Stomach smooth muscle (tissue), 2 donors: ENCODE measurements around the gene STK11IP.

ENCODE experiments used
- H3K27ac ChIP-seq: one replicate; pipeline ENCODE4 v1.7.0; 2013; ENCODE audit warnings: mild to moderate bottlenecking, low read length, inconsistent platforms
- H3K27me3 ChIP-seq, 2 donors: one replicate each; pipeline ENCODE4 v1.7.0; 2013; ENCODE audit warnings: low read length in 2 of 2; ENCODE audit not compliant: insufficient read depth in 2 of 2, control insufficient read depth in 1 of 2
- H3K36me3 ChIP-seq, 2 donors: one replicate each; pipeline ENCODE4 v1.7.0; 2013; ENCODE audit warnings: low read length in 2 of 2; ENCODE audit not compliant: control insufficient read depth in 2 of 2, insufficient read depth in 2 of 2
- H3K4me1 ChIP-seq: one replicate; pipeline ENCODE4 v1.7.0; 2013; ENCODE audit warnings: low read length; ENCODE audit not compliant: control insufficient read depth, insufficient read depth
- H3K4me3 ChIP-seq, 2 donors: one replicate each; pipeline ENCODE4 v1.7.0; 2013; ENCODE audit warnings: low read length in 2 of 2
- H3K9ac ChIP-seq, 2 donors: one replicate each; pipeline ENCODE4 v1.7.0; 2013; ENCODE audit warnings: low read length in 2 of 2, mild to moderate bottlenecking in 1 of 2
- H3K9me3 ChIP-seq, 2 donors: one replicate each; pipeline ENCODE4 v1.7.0; 2013; ENCODE audit warnings: low read length in 2 of 2; ENCODE audit not compliant: control insufficient read depth in 2 of 2
- donor health status: healthy.
- donor health status: Pancreatic carcinoma.

STK11IP gene

DNA sequence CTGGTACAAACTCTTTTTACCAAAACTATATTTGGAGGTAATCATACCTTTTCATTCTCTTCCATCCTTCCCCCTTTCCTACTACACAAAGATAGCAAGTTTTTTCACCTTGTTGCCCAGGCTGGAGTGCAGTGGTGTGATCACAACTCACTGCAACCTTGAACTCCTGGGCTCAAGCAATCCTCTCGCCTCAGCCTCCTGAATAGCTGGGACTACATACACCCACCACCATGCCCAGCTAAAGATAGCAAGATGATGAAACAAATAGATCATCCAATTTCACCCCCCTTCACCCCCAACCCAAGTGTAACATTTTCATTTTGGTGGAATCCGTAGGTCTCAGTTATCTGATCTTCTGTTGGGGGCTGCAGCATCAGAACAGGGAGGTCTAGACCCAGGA lies 4.5 kb upstream of the STK11IP start:
- peaks cover 2% of the 10 kb centered on the region for H3K4me1 ChIP-seq
- H3K4me3 ChIP-seq, result no peak overlapping the region
- no peaks in the 10 kb centered on the region for H3K9me3 ChIP-seq
- no peak overlapping the region for H3K27ac ChIP-seq
- no peaks in the 10 kb centered on the region for H3K27me3 ChIP-seq
- no peak overlapping the region for H3K9ac ChIP-seq
- H3K36me3 ChIP-seq, result no peaks in the 10 kb centered on the region

DNA sequence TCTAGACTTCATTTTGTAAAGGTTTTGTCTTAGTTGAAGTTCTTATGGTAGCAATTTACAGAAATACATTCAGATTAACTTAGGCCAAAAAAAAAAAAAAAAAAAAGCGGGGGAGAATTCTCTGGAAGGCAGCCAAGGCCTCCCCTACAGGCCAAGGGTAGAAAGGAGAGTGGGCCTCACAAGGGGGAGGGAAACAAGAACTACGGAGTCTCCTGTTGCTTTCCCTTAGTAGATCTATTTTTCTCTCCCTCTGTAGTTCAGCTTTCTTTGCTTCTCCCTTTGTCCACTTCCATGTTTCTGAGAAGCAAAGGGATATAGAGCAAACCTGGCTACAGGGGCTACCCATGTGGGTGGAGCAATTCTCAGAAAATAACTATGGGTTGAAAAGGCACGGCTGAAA lies 2.4 kb upstream of the STK11IP start:
- Histone ChIP-seq H3K9ac (no peak overlapping the region), H3K4me1 (peaks cover 9% of the 10 kb centered on the region), H3K9me3 (no peaks in the 10 kb centered on the region), H3K36me3 (no peaks in the 10 kb centered on the region), H3K4me3 (no peak overlapping the region), H3K27ac (no peak overlapping the region), H3K27me3 (no peaks in the 10 kb centered on the region)

DNA sequence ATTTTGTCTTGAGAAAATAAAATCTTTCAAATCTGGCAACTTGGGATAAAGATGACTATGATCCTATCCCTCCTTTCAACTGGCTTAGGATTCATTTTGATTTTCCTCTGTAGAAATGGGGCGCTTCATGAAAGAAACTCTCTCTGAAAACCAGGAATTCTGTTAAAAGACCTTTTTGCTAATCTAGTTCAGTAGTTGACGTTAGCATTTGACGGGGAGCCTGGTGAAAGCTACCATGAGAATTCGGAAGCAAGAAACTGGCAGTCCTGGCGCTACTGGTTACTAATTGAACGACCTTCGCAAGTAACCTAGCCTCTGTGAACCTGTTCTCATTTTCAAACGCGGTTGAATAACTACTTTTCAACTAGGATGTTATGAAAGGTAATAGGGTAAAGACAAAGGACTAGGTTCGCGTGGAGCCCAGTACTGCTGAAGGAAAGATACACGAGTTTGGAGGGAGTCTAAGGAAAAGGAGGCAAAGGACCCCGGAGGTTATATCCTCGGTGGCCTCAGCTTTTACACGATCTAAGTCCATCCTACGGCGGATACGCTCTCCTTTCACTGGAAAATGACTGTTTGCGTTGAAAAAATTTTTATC lies 604 bp upstream of the STK11IP start:
- no peaks in the 10 kb centered on the region for H3K27me3 ChIP-seq
- H3K9me3 ChIP-seq, result no peaks in the 10 kb centered on the region
- H3K4me1 ChIP-seq, result peaks cover 9% of the 10 kb centered on the region
- peak overlapping the region; percentile 85 to 93 for H3K9ac ChIP-seq
- H3K27ac ChIP-seq, result peak overlapping the region; percentile 89
- peaks cover 4 to 9% of the 10 kb centered on the region in 2 donors for H3K36me3 ChIP-seq
- H3K4me3 ChIP-seq, result peak overlapping the region; percentile 96

DNA sequence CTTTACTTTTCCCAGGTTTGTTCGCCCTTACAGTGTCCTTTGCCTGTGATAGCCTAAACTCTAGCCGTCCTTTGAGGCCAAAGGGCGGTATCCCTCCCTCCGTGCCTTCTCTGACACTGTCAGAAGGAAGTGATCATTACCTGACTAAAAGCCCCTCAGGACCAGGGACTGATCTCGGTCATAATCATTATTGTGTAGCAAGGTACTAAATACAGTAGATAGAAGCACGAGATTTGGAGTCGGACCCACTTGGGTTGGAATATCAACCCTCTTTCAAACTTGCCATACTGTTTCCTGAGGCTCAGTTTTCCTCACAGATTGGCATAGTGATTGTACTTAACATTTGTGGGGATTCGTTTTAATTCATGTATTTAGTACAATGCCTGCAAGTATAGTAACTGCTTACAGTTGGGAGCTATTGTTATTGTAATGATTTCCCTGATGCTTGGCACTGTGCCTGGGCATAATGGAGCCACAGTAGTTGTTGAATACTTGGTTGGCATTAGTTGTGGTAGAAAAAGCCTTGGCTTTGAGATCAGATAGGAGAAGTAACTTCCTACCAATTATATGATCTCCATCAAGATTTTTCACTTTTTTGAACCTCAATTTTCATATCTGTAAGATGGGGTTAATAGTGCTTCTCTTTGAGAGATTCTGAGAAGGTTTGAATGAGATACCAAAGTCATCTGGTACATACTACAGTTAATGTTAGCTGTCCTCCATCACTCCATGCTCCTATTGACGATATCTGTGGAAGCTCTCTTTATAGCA lies 836 bp downstream of the STK11IP start:
- peaks cover 9% of the 10 kb centered on the region for H3K4me1 ChIP-seq
- H3K27ac ChIP-seq, result peak overlapping the region; percentile 89
- no peaks in the 10 kb centered on the region for H3K9me3 ChIP-seq
- peak overlapping the region; percentile 96 for H3K4me3 ChIP-seq
- peak overlapping the region; percentile 85 to 90 for H3K9ac ChIP-seq
- peaks cover 8 to 16% of the 10 kb centered on the region in 2 donors for H3K36me3 ChIP-seq
- H3K27me3 ChIP-seq, result no peaks in the 10 kb centered on the region

DNA sequence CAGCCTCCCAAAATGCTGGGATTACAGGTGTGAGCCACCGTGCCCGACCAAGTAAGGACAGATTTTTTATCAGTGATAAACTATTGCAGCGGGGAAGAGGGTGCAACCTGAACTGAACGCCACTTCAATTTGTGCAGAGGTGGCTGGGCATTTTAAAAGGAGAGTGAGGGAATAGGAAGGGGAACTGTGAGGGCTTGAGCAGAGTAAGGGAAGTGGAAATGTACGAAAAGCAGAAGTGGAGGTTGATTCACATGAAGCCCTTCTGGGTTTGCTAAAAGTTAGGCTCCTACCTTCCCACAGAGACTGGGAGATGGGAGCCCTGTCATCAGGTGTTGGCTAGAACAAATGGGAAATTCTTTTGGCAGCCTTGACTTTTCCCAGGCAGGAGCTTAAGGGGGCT lies 6.1 kb downstream of the STK11IP start:
- Histone ChIP-seq H3K36me3 (peaks cover 18 to 39% of the 10 kb centered on the region in 2 donors), H3K4me1 (peaks cover under 1% of the 10 kb centered on the region), H3K27me3 (no peaks in the 10 kb centered on the region), H3K9me3 (no peaks in the 10 kb centered on the region), H3K27ac (no peak overlapping the region), H3K9ac (no peak overlapping the region), H3K4me3 (no peak overlapping the region)

DNA sequence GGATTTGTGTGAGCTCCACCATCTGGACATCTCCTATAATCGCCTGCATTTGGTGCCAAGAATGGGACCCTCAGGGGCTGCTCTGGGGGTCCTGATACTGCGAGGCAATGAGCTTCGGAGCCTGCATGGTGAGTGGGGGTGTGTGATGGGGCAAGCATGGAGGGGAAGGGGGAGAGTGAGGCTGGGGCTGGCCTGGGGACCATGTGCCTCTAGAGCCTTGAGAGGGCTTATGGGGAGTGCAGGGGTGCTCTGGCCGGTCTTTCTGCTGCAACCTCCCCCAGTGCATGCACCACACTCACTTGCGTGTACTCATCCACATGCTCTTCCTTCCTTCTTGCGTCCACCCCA lies 7.9 kb downstream of the STK11IP start:
- Histone ChIP-seq H3K36me3 (peaks cover 18 to 46% of the 10 kb centered on the region in 2 donors), H3K27ac (no peak overlapping the region), H3K4me3 (no peak overlapping the region), H3K27me3 (no peaks in the 10 kb centered on the region), H3K9me3 (no peaks in the 10 kb centered on the region), H3K9ac (no peak overlapping the region), H3K4me1 (no peaks in the 10 kb centered on the region)

DNA sequence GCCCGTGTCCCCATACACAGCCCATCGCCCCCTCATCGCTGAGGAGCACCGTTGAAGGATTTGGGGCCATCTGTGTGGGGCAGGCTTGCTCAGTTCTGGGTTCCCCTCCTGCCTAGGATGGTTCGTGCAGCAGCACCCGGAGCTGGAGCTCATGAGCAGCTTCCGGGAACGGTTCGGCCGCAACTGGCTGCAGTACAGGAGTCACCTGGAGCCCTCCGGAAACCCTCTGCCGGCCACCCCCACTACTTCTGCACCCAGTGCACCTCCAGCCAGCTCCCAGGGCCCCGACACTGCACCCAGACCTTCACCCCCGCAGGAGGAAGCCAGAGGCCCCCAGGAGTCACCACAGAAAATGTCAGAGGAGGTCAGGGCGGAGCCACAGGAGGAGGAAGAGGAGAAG lies 10.3 kb downstream of the STK11IP start:
- Histone ChIP-seq H3K9ac (no peak overlapping the region), H3K27me3 (no peaks in the 10 kb centered on the region), H3K4me3 (no peak overlapping the region), H3K4me1 (no peaks in the 10 kb centered on the region), H3K36me3 (peaks cover 16 to 37% of the 10 kb centered on the region in 2 donors), H3K27ac (no peak overlapping the region), H3K9me3 (no peaks in the 10 kb centered on the region)

DNA sequence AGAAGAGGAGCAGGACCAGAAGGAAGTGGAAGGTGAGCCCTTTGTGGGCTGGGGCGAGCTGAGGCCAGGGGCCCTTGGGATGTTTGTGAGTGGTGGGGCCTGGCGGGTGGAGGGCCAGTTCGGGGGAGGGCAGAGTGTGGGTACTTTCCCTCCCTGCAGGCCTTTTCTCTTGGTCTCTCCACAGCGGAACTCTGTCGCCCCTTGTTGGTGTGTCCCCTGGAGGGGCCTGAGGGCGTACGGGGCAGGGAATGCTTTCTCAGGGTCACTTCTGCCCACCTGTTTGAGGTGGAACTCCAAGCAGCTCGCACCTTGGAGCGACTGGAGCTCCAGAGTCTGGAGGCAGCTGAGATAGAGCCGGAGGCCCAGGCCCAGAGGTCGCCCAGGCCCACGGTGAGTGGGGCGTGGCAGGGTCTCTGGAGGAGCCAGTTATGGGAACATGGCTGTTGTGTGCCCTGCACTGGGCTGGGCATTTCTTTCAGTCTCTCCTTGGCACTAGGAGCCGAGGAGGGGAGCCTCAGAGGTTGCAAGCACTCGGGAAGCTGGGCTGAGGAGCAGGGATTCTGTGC lies 10.8 kb downstream of the STK11IP start:
- Histone ChIP-seq H3K27me3 (no peaks in the 10 kb centered on the region), H3K9ac (no peak overlapping the region), H3K36me3 (peaks cover 16 to 37% of the 10 kb centered on the region in 2 donors), H3K4me3 (no peak overlapping the region), H3K27ac (no peak overlapping the region), H3K9me3 (no peaks in the 10 kb centered on the region), H3K4me1 (no peaks in the 10 kb centered on the region)

DNA sequence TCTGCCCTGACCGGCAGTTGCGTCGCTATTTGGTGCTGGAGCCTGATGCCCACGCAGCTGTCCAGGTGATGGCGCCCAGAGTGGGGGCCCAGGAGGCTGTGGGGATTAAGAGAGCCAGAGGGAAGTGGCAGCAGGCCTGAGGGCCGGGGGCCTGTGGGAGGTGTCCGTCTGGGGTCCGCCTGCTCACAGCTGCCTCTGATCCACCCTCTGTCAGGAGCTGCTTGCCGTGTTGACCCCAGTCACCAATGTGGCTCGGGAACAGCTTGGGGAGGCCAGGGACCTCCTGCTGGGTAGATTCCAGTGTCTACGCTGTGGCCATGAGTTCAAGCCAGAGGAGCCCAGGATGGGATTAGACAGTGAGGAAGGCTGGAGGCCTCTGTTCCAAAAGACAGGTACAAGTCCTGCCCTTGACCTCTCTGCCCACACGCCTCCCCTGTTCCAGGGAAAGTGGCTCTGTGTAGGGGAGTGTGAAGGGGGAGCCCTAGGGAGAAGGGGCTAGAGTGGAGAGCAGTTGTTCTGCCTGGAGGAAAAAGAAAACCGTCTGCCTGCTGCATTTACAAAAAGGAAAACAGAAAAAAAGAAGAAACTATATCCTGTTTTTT lies 11.6 kb downstream of the STK11IP start:
- peaks cover 15 to 35% of the 10 kb centered on the region in 2 donors for H3K36me3 ChIP-seq
- H3K4me1 ChIP-seq, result no peaks in the 10 kb centered on the region
- no peak overlapping the region for H3K27ac ChIP-seq
- no peak overlapping the region for H3K9ac ChIP-seq
- no peaks in the 10 kb centered on the region for H3K27me3 ChIP-seq
- H3K9me3 ChIP-seq, result no peaks in the 10 kb centered on the region
- H3K4me3 ChIP-seq, result no peak overlapping the region

DNA sequence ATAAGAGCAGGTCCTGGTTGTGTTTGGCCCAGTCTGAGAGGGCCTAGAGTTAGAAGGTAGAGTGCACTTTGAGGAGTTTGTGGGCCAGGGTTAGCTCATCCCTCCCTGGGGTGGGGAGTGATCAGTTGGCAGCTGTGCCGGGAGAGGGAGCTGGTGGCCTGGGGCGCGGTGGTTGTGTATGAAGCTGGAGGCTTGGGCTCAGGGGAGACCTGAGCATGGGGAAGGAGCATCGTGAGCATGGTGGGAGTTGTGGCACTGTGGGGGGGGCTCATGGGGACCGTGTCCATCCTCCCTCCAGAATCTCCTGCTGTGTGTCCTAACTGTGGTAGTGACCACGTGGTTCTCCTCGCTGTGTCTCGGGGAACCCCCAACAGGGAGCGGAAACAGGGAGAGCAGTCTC lies 13.6 kb downstream of the STK11IP start:
- H3K9me3 ChIP-seq, result no peaks in the 10 kb centered on the region
- H3K9ac ChIP-seq, result no peak overlapping the region
- H3K4me1 ChIP-seq, result no peaks in the 10 kb centered on the region
- peaks cover 17 to 33% of the 10 kb centered on the region in 2 donors for H3K36me3 ChIP-seq
- H3K4me3 ChIP-seq, result no peak overlapping the region
- no peak overlapping the region for H3K27ac ChIP-seq
- no peaks in the 10 kb centered on the region for H3K27me3 ChIP-seq
